Measurements from ENCODE around the gene PIGO. TPM values are rescaled to one million over a fixed set of nuclear protein-coding genes. Genes with fewer than 3 reads are reported as not detected.

Gene PIGO
- total RNA-seq, 1 donor from 2014 or later: 25.1 TPM

- Histone ChIP-seq H3K9me3 (no peaks in the 10 kb centered on the region), H3K36me3 (peaks cover 94% of the 10 kb centered on the region), H3K4me3 (no peak overlapping the region), H3K27ac (no peak overlapping the region), H3K27me3 (ENCODE audit: low read depth) (no peaks in the 10 kb centered on the region), H3K4me1 (no peaks in the 10 kb centered on the region)
- intact Hi-C loops (cut with DNase I): no loop called here
- DNase-seq (no peak), ATAC-seq (no peak)
- TF ChIP-seq CTCF (IDR thresholded peaks at IDR 0.05): no peak
Measured at GRCh38 chr9:35054871-35055644, 41.3 kb downstream of the PIGO start.

GRCh38 chr9:35054185-35054835, 42.1 kb downstream of the PIGO start:
- intact Hi-C loops (cut with DNase I): no loop called here
- H3K9me3 ChIP-seq: no peaks in the 10 kb centered on the region
- no peak overlapping the region for H3K27ac ChIP-seq
- H3K27me3 ChIP-seq (ENCODE audit: low read depth): no peaks in the 10 kb centered on the region
- DNase-seq: no peak
- ATAC-seq: no peak
- peaks cover 93% of the 10 kb centered on the region for H3K36me3 ChIP-seq
- no peaks in the 10 kb centered on the region for H3K4me1 ChIP-seq
- no peak for TF ChIP-seq CTCF (IDR thresholded peaks at IDR 0.05)
- H3K4me3 ChIP-seq: no peak overlapping the region

- TF ChIP-seq CTCF (IDR thresholded peaks at IDR 0.05): peak; percentile 64
- Histone ChIP-seq H3K27ac (no peak overlapping the region), H3K36me3 (peaks cover 80% of the 10 kb centered on the region), H3K27me3 (ENCODE audit: low read depth) (no peaks in the 10 kb centered on the region), H3K9me3 (no peaks in the 10 kb centered on the region), H3K4me3 (no peak overlapping the region), H3K4me1 (no peaks in the 10 kb centered on the region)
- ATAC-seq (peak; percentile 77 to 82), DNase-seq (no peak)
- intact Hi-C loops (cut with DNase I): no loop called here
Measured at GRCh38 chr9:35051069-35051967, 45.1 kb downstream of the PIGO start.

GRCh38 chr9:35048511-35048910, 47.9 kb downstream of the PIGO start:
- Histone ChIP-seq H3K27me3 (ENCODE audit: low read depth) (no peaks in the 10 kb centered on the region), H3K4me1 (no peaks in the 10 kb centered on the region), H3K9me3 (no peaks in the 10 kb centered on the region), H3K36me3 (peaks cover 73% of the 10 kb centered on the region), H3K4me3 (no peak overlapping the region), H3K27ac (no peak overlapping the region)
- DNase-seq: no peak
- no peak for ATAC-seq
- TF ChIP-seq CTCF (IDR thresholded peaks at IDR 0.05): no peak
- intact Hi-C loops (cut with DNase I): no loop called here

GRCh38 chr9:35044071-35044470, 52.3 kb downstream of the PIGO start:
- H3K4me1 ChIP-seq: no peaks in the 10 kb centered on the region
- peaks cover 50% of the 10 kb centered on the region for H3K36me3 ChIP-seq
- intact Hi-C loops (cut with DNase I): no loop called here
- no peaks in the 10 kb centered on the region for H3K27me3 ChIP-seq (ENCODE audit: low read depth)
- H3K9me3 ChIP-seq: no peaks in the 10 kb centered on the region
- no peak overlapping the region for H3K4me3 ChIP-seq
- ATAC-seq: no peak
- TF ChIP-seq CTCF (IDR thresholded peaks at IDR 0.05): no peak
- DNase-seq: no peak
- H3K27ac ChIP-seq: no peak overlapping the region

Data from lower lobe of right lung (tissue), 2 donors.